H54 (cell line): ENCODE results near the gene SLMAP.

Experiments
- DNase-seq: peaks from one replicate; pipeline ENCODE4 v3.0.0; 2011; ENCODE audit warnings: low spot score, mixed read lengths; ENCODE audit not compliant: insufficient read length
- FAIRE-seq: peaks from 3 replicates; lab custom pipeline; 2011; peaks lifted over from hg19 to GRCh38; lab: Jason Lieb, UNC
- POLR2A ChIP-seq: IDR thresholded peaks from 2 replicates; pipeline ENCODE4 v1.6.1; 2011; ENCODE audit warnings: low read depth, mild to moderate bottlenecking, low read length

The SLMAP gene

GRCh38 chr3:57948781-57949242, 192.7 kb downstream of the SLMAP start:
- no peak for TF ChIP-seq POLR2A
- no peak for DNase-seq
- FAIRE-seq: no peak

- DNase-seq (no peak), FAIRE-seq (no peak)
- TF ChIP-seq POLR2A: no peak
Measured at GRCh38 chr3:57949344-57949743, 193.2 kb downstream of the SLMAP start.

GRCh38 chr3:57949785-57950615, 193.9 kb downstream of the SLMAP start:
- no peak for FAIRE-seq
- peak; percentile 53 for DNase-seq

DNA sequence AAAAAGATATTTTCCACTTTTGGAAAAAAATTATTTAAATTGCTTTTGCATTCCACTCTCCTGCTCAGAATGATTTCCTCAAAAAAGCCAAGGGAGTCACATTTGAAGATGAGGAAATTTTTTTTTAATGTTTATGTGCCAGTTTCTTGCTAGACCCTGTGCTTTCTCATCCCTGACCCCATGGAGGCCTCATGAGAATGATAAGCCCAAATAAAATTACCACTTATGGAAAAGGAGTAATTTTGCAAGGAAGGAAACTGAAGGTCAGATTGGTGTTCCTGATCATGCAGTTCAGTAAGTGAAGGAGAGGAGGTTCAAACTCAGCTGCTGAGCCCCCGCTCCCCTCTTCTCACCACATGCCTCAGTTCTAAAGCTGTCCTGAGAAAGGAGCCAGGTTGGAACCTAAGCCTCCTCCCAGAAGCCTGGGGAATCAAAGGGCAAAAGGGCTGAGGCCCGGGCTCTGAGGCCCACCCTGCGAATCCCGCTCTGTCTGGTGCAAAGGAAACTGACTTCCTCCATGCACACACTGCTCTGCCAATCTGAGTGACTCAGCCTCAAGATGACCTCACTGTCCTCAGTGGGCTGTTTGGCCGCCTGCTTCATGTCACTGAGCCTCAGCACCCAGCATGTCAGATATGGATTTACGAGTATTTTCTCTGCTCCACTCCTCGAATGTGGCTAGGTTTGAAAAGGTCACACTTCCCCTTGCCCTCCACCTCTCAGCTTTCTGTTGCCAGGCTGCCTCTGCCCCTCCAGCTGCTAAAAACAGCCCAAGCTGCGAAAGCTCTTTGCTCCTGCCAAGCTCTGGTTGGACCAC, 195.2 kb downstream of the SLMAP start:
- peak; percentile 69 for DNase-seq
- peak; percentile 29; the same call in 1 of the 2 replicates for TF ChIP-seq POLR2A
- FAIRE-seq: peak; percentile 62

More at GRCh38 chr3:57949785-57950615, 193.9 kb downstream of the SLMAP start:
- no peak for TF ChIP-seq POLR2A

GRCh38 chr3:57952208-57952631, 196.1 kb downstream of the SLMAP start:
- DNase-seq: no peak
- no peak for FAIRE-seq

DNA sequence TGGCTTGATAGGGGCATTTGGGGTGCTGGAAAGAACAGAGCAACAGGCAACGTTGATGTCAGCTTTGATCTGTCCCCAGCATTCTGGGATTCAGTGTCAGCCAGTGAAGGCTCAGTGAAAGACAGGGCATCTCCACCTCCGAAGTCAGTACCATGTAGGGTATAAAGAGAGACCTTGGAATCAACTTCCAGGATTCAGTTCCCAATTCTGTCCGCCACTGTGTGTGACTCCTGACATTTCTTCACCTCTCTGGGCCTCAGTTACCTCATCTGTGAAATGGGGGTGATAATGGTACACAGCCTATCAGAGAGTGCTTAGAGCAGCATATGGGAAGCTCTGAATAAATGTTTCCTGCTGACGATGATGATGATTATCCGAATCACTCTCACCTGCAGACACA, 196.5 kb downstream of the SLMAP start:
- TF ChIP-seq POLR2A: no peak
- FAIRE-seq (no peak), DNase-seq (no peak)

More at GRCh38 chr3:57952208-57952631, 196.1 kb downstream of the SLMAP start:
- peak; percentile 50; the same call in 1 of the 2 replicates for TF ChIP-seq POLR2A

GRCh38 chr3:57953576-57953975, 197.5 kb downstream of the SLMAP start:
- no peak for TF ChIP-seq POLR2A
- no peak for FAIRE-seq
- DNase-seq: no peak

GRCh38 chr3:57956119-57956832, 200.2 kb downstream of the SLMAP start:
- FAIRE-seq (no peak), DNase-seq (no peak)
- TF ChIP-seq POLR2A: no peak

DNA sequence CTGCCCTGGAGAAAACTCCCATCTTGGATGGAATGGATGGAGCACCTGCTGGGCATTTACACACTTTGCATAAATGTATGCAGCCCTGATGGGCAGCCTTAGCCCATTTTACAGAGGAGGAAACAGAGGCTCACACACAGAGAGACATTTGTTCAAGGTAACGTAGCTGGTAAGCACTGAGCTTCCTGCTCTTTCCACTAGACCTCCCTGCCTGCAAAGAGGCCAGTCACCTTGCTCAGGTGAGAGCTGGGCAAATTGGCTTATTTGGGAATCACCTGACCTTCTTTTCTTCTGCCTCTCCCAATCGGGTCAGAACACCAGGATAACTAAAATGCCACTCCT, 200.7 kb downstream of the SLMAP start:
- DNase-seq (no peak), FAIRE-seq (no peak)
- TF ChIP-seq POLR2A: no peak

- no peak for TF ChIP-seq POLR2A
- FAIRE-seq: no peak
Measured at GRCh38 chr3:57957824-57958223, 201.7 kb downstream of the SLMAP start.

DNA sequence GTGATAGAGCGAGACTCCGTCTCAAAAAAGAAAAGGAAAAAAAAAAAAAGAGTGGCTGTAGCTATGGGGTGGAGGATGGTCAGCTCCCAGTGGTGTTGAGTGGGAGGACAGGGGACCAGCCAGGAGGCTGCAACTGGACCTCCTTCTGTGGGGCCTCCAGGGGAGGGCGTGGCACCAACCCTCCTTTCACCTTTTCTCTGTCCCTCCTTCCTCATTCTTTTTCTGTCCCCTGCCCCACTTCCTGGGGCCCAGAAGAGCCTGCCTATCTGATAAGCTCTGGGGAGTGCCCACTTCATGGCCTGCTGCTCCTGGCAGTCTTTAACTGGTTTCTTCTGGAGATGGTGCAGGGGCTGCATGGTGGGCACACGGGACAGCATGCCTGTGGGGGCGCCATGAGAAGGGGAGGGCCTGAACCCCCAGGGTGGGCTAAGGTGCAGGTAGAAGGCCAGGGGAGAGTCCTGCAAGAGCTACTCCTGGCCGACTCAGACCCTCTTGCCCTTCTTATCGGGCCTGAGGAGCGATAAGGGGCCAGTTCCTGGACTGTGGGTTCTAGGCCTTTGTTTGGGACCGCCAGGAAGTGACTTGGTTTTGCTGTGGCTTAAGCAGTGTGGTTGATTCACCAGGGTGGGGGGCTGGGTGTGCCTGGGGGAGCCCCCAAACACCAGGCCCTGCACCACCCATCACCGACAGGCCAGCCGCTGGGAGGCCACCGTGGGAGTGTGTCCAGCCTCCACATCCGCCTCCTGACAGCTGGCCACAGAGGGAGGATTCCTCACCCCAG, 202.7 kb downstream of the SLMAP start:
- DNase-seq (peak; percentile 49), FAIRE-seq (no peak)
- 0 out of 2 replicates have a peak, but pooled peaks have one; percentile 14 for TF ChIP-seq POLR2A

More at GRCh38 chr3:57957824-57958223, 201.7 kb downstream of the SLMAP start:
- no peak for DNase-seq

- no peak for FAIRE-seq
- no peak for DNase-seq
- TF ChIP-seq POLR2A: no peak
Measured at GRCh38 chr3:57959423-57960173, 203.5 kb downstream of the SLMAP start.

DNA sequence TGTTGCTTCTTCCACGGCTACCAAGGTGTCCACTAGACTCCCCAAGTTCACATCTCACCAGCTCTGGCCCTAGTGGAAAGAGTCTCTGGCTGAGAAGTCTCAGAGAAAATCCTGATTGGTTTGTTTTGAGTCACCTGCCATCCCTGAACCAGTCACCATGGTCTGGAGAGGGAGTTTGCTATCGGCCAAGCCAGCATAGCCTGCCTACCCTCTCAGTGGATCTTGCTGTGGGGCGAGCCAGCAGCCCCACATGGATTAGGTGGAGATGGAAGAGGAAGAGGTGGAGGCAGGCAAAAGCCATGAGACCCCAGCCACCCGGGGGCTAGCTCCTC, 204.0 kb downstream of the SLMAP start:
- FAIRE-seq: no peak
- no peak for TF ChIP-seq POLR2A

More for the DNA sequence above, 204.0 kb downstream of the SLMAP start:
- no peak for DNase-seq
